GM12878 (cell line): ENCODE data around the gene FAM24B. TPM values are rescaled to one million over a fixed set of nuclear protein-coding genes. Genes with fewer than 3 reads are reported as not detected.

ENCODE experiments used
- ATAC-seq: fragments of 200-7000 bp; cut with Tn5 transposase; 3 replicates; pipeline ENCODE4 v1.9.1; 2020; ENCODE audit warnings: mild to moderate bottlenecking, moderate library complexity
- BruUV-seq: library from RNA; stranded (reverse); fragments of 400-500 nt; replicated peaks from 2 replicates; lab custom pipeline; 2021; lab: Mats Ljungman, UMichigan
- CTCF ChIA-PET: fragments of 300-600 bp; sonication (Branson Sonifier 250); formaldehyde crosslinking; extraction: SDS; loops from one replicate; lab custom pipeline; 2021; ENCODE audit warnings: inconsistent platforms; lab: Yijun Ruan, JAX
- POLR2A ChIA-PET: fragments of 350-600 bp; formaldehyde crosslinking; extraction: SDS; loops from one replicate; lab custom pipeline; 2021; ENCODE audit warnings: inconsistent platforms; lab: Charles Lee
- RAD21 ChIA-PET: fragments of 300-600 bp; sonication (Branson Sonifier 250); formaldehyde crosslinking; loops from one replicate; lab custom pipeline; 2023; ENCODE audit warnings: antibody characterized with exemption; ENCODE audit not compliant: unreplicated experiment; lab: Charles Lee
- SMC1A ChIA-PET: fragments of 300-600 bp; sonication (Branson Sonifier 250); formaldehyde crosslinking; loops from one replicate; lab custom pipeline; 2023; ENCODE audit not compliant: unreplicated experiment, uncharacterized antibody; lab: Charles Lee
- DNase-seq: peaks from one replicate; pipeline ENCODE4 v3.0.0-alpha.2; 2011; ENCODE audit warnings: low read depth, low spot score
- FAIRE-seq: peaks from 3 replicates; lab custom pipeline; 2011; peaks lifted over from hg19 to GRCh38; lab: Jason Lieb, UNC
- H2AFZ ChIP-seq: 2 replicates; pipeline ENCODE4 v1.6.0; 2011; ENCODE audit warnings: low read depth, low read length, control low read depth; ENCODE audit not compliant: control insufficient read depth
- H3K27ac ChIP-seq: 2 replicates; pipeline ENCODE4 v1.5.1; 2011; ENCODE audit warnings: control low read depth; ENCODE audit not compliant: control insufficient read depth, insufficient read depth
- H3K27me3 ChIP-seq, 2 experiments: replicated peaks in 1 of 2; 2 replicates each; pipeline versions ENCODE4 v1.6.0 to v1.6.1; 2011; ENCODE audit warnings: low read length in 1 of 2; ENCODE audit not compliant: control insufficient read depth in 2 of 2, insufficient read depth in 2 of 2
- H3K36me3 ChIP-seq, 2 experiments: 2 replicates each; pipeline ENCODE4 v1.5.1; 2011; ENCODE audit warnings: low read length in 1 of 2; ENCODE audit not compliant: control insufficient read depth in 2 of 2, insufficient read depth in 2 of 2
- H3K4me1 ChIP-seq: 2 replicates; pipeline ENCODE4 v1.6.1; 2011; ENCODE audit warnings: mild to moderate bottlenecking, low read length, moderate library complexity, mixed read lengths; ENCODE audit not compliant: control insufficient read depth, insufficient read depth
- H3K4me2 ChIP-seq: 2 replicates; pipeline ENCODE4 v1.6.0; 2011; ENCODE audit warnings: control low read depth; ENCODE audit not compliant: control insufficient read depth, insufficient read depth
- H3K4me3 ChIP-seq: fragments of 200-600 bp; sonication (generic); 2 replicates; pipeline ENCODE4 v1.5.1; 2016
- H3K79me2 ChIP-seq: 2 replicates; pipeline ENCODE4 v1.6.0; 2011; ENCODE audit warnings: low read length; ENCODE audit not compliant: control insufficient read depth, insufficient read depth
- H3K9ac ChIP-seq: 2 replicates; pipeline ENCODE4 v1.8.0; 2011; ENCODE audit warnings: low read length, control low read depth, mixed read lengths; ENCODE audit not compliant: control insufficient read depth, insufficient read depth
- H3K9me3 ChIP-seq: replicated peaks from 3 replicates; pipeline ENCODE4 v1.5.1; 2011; ENCODE audit warnings: mild to moderate bottlenecking, low read length; ENCODE audit not compliant: control insufficient read depth, insufficient read depth
- H4K20me1 ChIP-seq: 2 replicates; pipeline ENCODE4 v1.6.0; 2011; ENCODE audit not compliant: control insufficient read depth, insufficient read depth
- FOXK2 ChIP-seq: fragments of 450-650 bp; IDR thresholded peaks from 2 replicates; pipeline ENCODE4 v1.6.1; 2017; ENCODE audit warnings: mild to moderate bottlenecking, moderate library complexity
- MTA2 ChIP-seq: fragments of 450-650 bp; IDR thresholded peaks from 2 replicates; pipeline ENCODE4 v1.6.1; 2016; ENCODE audit warnings: low read depth, mild to moderate bottlenecking, moderate library complexity
- in situ Hi-C: fragments of 300-500 bp; cut with MboI; formaldehyde crosslinking; loops from 9 replicates; pipeline ENCODE4 v1.14.3; 2018; ENCODE audit warnings: mixed read lengths
- intact Hi-C: fragments of 100-400 bp; cut with micrococcal nuclease; formaldehyde crosslinking; loops from one replicate; pipeline ENCODE4 v1.14.2; 2022; ENCODE audit not compliant: unreplicated experiment
- polyA plus RNA-seq, 11 experiments: library from polyadenylated mRNA; depleted of rRNA in 4 of 11; unstranded in 6 of 11; stranded (reverse) in 5 of 11; fragments of >200 nt; fragmentation: Nextera tagmentation in 4 of 11; fragmentation: Illumina TruSeq in 1 of 11; extraction: Ambion mirVana in 4 of 11; extraction: Trizol in 1 of 11; gene quantifications; 1 replicate in 1 of 11; 2 replicates in 10 of 11; pipeline versions ENCODE4 v1.2.1 to v1.2.3, GENCODE V29; 2011 to 2016; ENCODE audit warnings: inconsistent platforms in 2 of 11, missing spikeins in 2 of 11, low read depth in 1 of 11
- total RNA-seq, 4 experiments: library from RNA; depleted of rRNA in 3 of 4; stranded (reverse); fragments of >200 nt in 3 of 4; fragmentation: Illumina TruSeq in 1 of 4; extraction: Trizol in 1 of 4; gene quantifications; 2 replicates each; pipeline versions ENCODE4 v1.2.1 to v1.2.3, GENCODE V29; 2013 to 2021
- TF ChIP-seq, protein P1 (sequence below): fragments of 450-650 bp; IDR thresholded peaks from 2 replicates; pipeline ENCODE4 v1.6.1; 2017; ENCODE audit warnings: mild to moderate bottlenecking
- TF ChIP-seq, protein P2 (sequence below): fragments of 450-650 bp; formaldehyde crosslinking; IDR thresholded peaks from 2 replicates; pipeline ENCODE4 v1.4.0; 2020; ENCODE audit warnings: mild to moderate bottlenecking, moderate library complexity

The FAM24B gene
- total and polyA plus RNA-seq, 10 of the 15 experiments (the other 5 are each of a cell fraction or from before 2014, with no cell fraction given) = 4.8 to 15.3 (median 7.2) TPM

DNA sequence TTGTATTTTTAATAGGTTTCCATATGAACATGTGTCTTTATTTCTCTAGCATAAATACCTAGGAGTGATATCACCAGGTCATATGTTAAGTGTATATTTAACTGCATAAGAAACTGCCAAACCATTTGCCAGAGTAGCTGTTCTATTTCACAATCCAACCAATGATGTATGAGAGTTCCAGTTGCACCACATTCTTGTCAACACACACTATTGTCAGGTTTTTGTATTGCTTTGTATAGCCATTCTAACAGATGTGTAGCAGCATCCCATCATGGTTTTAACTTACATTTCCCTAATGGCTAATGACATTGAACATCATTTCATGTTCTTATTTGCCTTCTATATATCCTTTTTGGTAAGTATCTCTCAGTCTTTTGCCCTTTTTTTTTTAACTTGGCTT lies 37.8 kb downstream of the FAM24B start:
- Histone ChIP-seq H3K36me3 (peaks cover 0 to 2% of the 10 kb centered on the region in 2 experiments; a peak in 1 of 4 replicates), H3K27me3 (no peaks in the 10 kb centered on the region), H3K4me3 (no peak overlapping the region), H3K4me2 (no peak overlapping the region), H3K9ac (no peak overlapping the region), H3K79me2 (no peaks in the 10 kb centered on the region), H3K27ac (no peak overlapping the region), H3K4me1 (no peaks in the 10 kb centered on the region), H4K20me1 (no peaks in the 10 kb centered on the region), H3K9me3 (no peaks in the 10 kb centered on the region), H2AFZ (no peak overlapping the region)
- POLR2A ChIA-PET = no interaction called here
- intact Hi-C loops (no loop called here), in situ Hi-C loops (no loop called here)
- SMC1A ChIA-PET = no interaction called here
- ATAC-seq (no peak), FAIRE-seq (no peak), DNase-seq (no peak)
- RAD21 ChIA-PET = no interaction called here
- CTCF ChIA-PET = no interaction called here
- BruUV-seq = no TSS peak
- TF ChIP-seq MTA2 (no peak), FOXK2 (no peak)
- TF ChIP-seq, protein P1, sequence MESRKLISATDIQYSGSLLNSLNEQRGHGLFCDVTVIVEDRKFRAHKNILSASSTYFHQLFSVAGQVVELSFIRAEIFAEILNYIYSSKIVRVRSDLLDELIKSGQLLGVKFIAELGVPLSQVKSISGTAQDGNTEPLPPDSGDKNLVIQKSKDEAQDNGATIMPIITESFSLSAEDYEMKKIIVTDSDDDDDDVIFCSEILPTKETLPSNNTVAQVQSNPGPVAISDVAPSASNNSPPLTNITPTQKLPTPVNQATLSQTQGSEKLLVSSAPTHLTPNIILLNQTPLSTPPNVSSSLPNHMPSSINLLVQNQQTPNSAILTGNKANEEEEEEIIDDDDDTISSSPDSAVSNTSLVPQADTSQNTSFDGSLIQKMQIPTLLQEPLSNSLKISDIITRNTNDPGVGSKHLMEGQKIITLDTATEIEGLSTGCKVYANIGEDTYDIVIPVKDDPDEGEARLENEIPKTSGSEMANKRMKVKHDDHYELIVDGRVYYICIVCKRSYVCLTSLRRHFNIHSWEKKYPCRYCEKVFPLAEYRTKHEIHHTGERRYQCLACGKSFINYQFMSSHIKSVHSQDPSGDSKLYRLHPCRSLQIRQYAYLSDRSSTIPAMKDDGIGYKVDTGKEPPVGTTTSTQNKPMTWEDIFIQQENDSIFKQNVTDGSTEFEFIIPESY = no peak
- TF ChIP-seq, protein P2, sequence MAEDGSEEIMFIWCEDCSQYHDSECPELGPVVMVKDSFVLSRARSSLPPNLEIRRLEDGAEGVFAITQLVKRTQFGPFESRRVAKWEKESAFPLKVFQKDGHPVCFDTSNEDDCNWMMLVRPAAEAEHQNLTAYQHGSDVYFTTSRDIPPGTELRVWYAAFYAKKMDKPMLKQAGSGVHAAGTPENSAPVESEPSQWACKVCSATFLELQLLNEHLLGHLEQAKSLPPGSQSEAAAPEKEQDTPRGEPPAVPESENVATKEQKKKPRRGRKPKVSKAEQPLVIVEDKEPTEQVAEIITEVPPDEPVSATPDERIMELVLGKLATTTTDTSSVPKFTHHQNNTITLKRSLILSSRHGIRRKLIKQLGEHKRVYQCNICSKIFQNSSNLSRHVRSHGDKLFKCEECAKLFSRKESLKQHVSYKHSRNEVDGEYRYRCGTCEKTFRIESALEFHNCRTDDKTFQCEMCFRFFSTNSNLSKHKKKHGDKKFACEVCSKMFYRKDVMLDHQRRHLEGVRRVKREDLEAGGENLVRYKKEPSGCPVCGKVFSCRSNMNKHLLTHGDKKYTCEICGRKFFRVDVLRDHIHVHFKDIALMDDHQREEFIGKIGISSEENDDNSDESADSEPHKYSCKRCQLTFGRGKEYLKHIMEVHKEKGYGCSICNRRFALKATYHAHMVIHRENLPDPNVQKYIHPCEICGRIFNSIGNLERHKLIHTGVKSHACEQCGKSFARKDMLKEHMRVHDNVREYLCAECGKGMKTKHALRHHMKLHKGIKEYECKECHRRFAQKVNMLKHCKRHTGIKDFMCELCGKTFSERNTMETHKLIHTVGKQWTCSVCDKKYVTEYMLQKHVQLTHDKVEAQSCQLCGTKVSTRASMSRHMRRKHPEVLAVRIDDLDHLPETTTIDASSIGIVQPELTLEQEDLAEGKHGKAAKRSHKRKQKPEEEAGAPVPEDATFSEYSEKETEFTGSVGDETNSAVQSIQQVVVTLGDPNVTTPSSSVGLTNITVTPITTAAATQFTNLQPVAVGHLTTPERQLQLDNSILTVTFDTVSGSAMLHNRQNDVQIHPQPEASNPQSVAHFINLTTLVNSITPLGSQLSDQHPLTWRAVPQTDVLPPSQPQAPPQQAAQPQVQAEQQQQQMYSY (CRISPR knock-in tag) = no peak
